Left hindlimb (tissue), 1 donor: ENCODE data around the gene VARS2.
"Not testable (repeated sequence)": the region's sequence is repeated elsewhere in the genome, so short reads cannot be mapped to it uniquely, and the experiment has no call there.

Experiments
- DNase-seq: peaks from one replicate; pipeline ENCODE4 v3.0.0-alpha.2; 2018

VARS2 gene

GRCh38 chr6:30900863-30901417 is 13.1 kb upstream of the VARS2 start:
- no peak for DNase-seq

GRCh38 chr6:30901436-30901835 is 12.6 kb upstream of the VARS2 start:
- DNase-seq, result no peak

GRCh38 chr6:30902196-30902595 is 11.8 kb upstream of the VARS2 start:
- not testable (repeated sequence) for DNase-seq

- peak; percentile 4 for DNase-seq
Observed at GRCh38 chr6:30902709-30903108, 11.3 kb upstream of the VARS2 start.

- no peak for DNase-seq
Observed at GRCh38 chr6:30903236-30903635, 10.8 kb upstream of the VARS2 start.

GRCh38 chr6:30907290-30907757 is 6.7 kb upstream of the VARS2 start:
- not testable (repeated sequence) for DNase-seq

- peak; percentile 98 for DNase-seq
Observed at GRCh38 chr6:30907758-30908591, 6.1 kb upstream of the VARS2 start, which contains the start of gene GTF2H4. GTF2H4 (plus strand) TSS chr6:30908207.

GRCh38 chr6:30908700-30909099 is 5.3 kb upstream of the VARS2 start:
- peak; percentile 13 for DNase-seq

GRCh38 chr6:30910473-30910872 is 3.6 kb upstream of the VARS2 start:
- peak; percentile 2 for DNase-seq

GRCh38 chr6:30912746-30913520 is 1.1 kb upstream of the VARS2 start:
- DNase-seq, result no peak

- DNase-seq, result no peak
Observed at GRCh38 chr6:30913721-30914075, 340 bp upstream of the VARS2 start.

GRCh38 chr6:30914854-30915590 is 984 bp downstream of the VARS2 start:
- peak; percentile 49 for DNase-seq

- DNase-seq, result peak; percentile 48
Observed at GRCh38 chr6:30915591-30915946, 1.5 kb downstream of the VARS2 start.

GRCh38 chr6:30917041-30917440 is 3.0 kb downstream of the VARS2 start:
- no peak for DNase-seq

- DNase-seq, result no peak
Observed at GRCh38 chr6:30917487-30917886, 3.4 kb downstream of the VARS2 start.

- no peak for DNase-seq
Observed at GRCh38 chr6:30918670-30919069, 4.6 kb downstream of the VARS2 start.

- no peak for DNase-seq
Observed at GRCh38 chr6:30922447-30922852, 8.4 kb downstream of the VARS2 start.

GRCh38 chr6:30924040-30924627 is 10.1 kb downstream of the VARS2 start:
- DNase-seq, result not testable (repeated sequence)

GRCh38 chr6:30926644-30927043 is 12.6 kb downstream of the VARS2 start:
- no peak for DNase-seq

- DNase-seq, result not testable (repeated sequence)
Observed at GRCh38 chr6:30927080-30927479, 13.0 kb downstream of the VARS2 start.

GRCh38 chr6:30928677-30929076 is 14.6 kb downstream of the VARS2 start:
- DNase-seq, result no peak

- DNase-seq, result no peak
Observed at GRCh38 chr6:30930506-30930905, 16.5 kb downstream of the VARS2 start.

GRCh38 chr6:30931272-30931671 is 17.2 kb downstream of the VARS2 start:
- DNase-seq, result no peak
